Epidermal melanocyte (primary cell): Measurements from ENCODE around the gene RAB5IF.
"Not testable (repeated sequence)": the region's sequence is repeated elsewhere in the genome, so short reads cannot be mapped to it uniquely, and the experiment has no call there.

ENCODE experiments used
- DNase-seq: peaks from one replicate; pipeline ENCODE4 v3.0.0; 2011; ENCODE audit warnings: low spot score; ENCODE audit not compliant: insufficient read length

RAB5IF gene

GRCh38 chr20:36605399-36606157, at the start of gene RAB5IF:
Gene RAB5IF, plus strand, starts transcription at chr20:36605779. Its CDS starts 173 bp downstream, at chr20:36605952.
- peak; percentile 55 for DNase-seq

- DNase-seq = no peak
Observed at GRCh38 chr20:36562724-36563123, 42.9 kb upstream of the RAB5IF start.

GRCh38 chr20:36563374-36563773, 42.2 kb upstream of the RAB5IF start:
- DNase-seq = no peak

DNA sequence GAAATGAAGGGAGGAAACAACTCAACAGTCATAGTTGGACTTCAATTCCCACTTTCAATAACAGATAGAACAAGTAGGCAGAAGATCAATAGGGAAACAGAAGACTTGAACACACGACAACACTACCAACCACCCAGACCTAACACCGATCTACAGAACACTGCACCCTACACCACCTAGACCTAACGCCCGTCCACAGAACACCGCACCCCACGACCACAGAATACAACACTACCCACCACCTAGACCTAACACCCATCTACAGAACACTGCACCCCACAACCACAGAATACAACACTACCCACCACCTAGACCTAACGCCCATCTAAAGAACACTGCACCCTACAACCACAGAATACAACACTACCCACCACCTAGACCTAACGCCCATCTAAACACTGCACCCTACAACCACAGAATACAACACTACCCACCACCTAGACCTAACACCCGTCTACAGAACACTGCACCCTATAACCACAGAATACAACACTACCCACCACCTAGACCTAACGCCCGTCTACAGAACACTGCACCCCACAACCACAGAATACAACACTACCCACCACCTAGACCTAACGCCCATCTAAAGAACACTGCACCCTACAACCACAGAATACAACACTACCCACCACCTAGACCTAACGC, 41.4 kb upstream of the RAB5IF start:
- DNase-seq = not testable (repeated sequence)

- DNase-seq = not testable (repeated sequence)
Observed at GRCh38 chr20:36564726-36565121, 40.9 kb upstream of the RAB5IF start.

- no peak for DNase-seq
Observed at GRCh38 chr20:36565520-36565919, 40.1 kb upstream of the RAB5IF start.

DNA sequence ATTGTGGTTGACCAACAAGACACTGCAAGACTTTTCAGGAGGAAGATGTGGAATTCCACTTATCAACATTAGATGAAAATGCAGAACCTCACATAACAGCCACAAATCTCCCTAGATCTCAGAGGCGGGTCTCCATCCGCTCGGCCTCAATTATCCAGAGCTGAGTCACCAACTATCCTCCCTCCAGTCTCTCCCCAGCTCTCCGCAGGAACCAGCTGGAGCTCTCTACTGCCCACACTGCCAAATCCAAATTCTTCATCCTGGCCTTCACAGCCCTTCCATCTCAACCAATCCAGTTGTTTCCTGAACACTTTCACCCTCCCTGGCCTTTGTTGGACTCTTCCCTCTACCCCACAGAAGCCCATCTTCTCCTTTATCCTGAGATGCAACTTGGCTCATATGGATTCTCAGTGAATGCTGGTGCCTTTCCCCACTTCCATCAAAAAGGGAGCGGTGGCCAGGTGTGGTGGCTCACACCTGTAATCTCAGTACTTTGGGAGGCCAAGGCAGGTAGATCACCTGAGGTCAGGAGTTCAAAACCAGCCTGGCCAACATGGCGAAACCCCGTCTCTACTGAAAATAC, 35.6 kb upstream of the RAB5IF start:
- no peak for DNase-seq

- no peak for DNase-seq
Observed at GRCh38 chr20:36571564-36572504, 33.7 kb upstream of the RAB5IF start.

DNA sequence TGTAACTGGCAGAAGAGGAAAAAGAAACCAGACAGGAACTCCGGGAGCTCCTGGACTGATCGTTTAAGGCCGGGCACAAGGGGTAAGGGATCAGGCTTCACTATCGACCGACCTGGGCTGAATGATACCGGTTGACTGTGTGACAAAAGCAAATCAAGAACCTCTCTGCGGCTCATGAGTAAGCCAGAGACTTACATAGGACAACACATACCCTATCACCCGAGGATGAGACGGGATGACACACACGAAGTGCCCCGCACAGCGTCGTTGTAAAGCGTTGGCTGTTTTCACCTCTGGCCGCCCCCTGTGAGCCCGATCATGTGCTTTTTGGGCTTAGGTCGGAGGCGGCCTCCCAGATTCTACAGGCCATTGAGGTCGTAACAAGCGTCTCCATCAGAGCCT, 32.9 kb upstream of the RAB5IF start:
- peak; percentile 27 for DNase-seq

DNA sequence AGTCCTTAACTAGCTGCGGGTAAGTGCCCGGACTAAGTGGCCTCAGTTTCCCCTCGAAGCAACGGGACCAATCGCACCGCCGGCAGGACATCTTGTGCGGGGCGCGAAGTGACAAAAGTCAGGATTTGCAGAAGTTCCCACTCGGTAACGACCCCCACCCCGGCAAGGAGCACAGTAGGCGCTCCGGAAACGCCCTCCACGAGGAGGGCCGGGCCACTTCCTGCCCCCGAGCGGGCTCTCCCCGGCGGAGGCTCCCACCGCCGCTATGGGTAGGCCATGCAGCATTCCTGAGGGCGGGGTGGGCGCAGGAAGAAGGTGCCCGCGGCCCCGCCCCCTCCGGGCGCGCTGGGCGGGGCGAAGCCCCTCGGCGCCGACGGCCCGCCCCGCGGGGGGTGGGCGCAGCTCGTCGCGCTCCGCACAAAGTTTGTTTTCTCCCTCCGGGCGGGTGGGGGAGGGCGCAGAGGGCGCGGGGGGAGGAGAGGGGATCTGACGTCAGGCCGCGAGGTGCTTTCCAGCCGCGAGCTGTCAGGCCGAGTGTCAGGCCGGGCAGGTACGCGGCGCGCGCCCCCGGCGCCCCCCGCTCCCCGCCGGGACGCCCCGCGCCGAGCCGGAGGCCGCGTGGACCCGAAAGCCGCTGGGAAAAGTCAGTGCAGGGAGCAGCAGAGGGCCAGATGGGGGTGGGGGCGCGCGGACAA, 32.3 kb upstream of the RAB5IF start, which contains the start of gene TGIF2:
TGIF2 (plus strand) TSS at position 495 of the 695 bp plus-strand sequence. CDS start 5,178 bp downstream, outside the sequence.
- DNase-seq = peak; percentile 91

DNA sequence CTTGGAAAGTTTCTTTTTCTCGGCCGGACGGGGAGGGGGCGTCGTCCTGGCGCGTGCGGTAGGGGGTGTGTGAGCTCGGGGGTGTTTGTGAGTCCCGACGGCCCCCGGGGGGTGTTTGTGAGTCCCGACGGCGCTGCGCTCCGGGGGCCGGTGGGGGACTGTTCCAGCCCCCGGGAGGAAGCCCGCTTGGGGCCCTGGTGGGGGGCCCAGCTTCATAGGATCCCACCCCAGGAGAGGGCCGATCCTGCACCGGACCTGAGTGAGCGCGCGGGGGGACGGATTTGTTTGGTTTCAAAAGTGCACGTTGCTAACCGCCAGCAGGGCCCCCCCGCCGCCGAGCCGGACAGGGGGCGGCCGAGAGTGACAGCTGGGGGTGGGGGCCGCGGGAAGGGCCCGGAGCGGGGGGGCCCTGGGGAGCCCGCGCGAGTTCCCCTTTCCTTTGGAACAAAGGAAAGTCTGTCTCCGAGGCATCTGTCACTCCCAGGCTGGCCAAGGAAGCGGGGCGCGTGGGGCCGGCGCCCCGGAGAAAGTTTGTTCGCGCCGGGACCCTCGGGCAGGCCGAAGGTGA, 31.7 kb upstream of the RAB5IF start:
- DNase-seq = peak; percentile 49

GRCh38 chr20:36574366-36575135, 31.0 kb upstream of the RAB5IF start:
- peak; percentile 36 for DNase-seq

DNA sequence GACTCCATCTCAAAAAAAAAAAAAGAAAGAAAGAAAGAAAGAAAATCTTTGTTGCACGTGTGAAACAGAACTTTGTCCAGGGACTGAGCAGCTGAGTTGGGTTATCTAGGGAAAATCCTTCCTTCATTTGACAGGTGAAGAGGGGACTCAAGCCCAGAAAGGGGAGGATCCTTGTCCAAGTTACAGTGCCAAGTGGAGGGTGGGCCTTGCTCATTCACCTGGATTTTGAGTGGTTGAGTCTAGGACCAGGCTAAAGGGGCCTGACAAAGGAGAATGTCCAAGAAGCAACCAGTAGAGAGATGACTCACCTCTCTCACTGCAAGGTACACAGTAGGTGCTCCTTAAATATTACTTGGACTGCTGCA, 29.5 kb upstream of the RAB5IF start:
- DNase-seq = no peak

DNA sequence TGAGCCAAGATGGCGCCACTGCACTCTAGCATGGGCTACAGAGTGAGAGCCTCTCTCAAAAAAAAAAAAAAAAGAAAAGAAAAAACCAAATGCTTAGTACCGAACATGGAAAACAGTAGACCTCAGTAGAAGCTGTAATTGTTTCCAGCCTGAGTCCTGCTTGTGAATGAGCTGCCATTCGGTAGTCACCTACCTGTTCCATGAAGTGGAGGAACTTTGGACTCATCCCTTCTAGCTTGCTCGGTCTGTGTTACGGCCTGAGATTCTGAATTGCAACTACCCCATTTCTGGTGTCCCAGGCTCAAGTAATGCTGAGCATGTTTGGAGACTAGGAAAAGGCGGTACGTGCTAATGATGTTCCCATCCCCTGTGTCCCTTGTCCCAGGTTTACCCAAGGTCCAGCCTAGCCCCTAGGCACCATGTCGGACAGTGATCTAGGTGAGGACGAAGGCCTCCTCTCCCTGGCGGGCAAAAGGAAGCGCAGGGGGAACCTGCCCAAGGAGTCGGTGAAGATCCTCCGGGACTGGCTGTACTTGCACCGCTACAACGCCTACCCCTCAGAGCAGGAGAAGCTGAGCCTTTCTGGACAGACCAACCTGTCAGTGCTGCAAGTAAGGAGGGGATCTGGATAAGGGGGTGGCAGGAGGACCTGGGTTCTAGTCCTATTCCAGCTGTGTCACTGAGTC, 27.1 kb upstream of the RAB5IF start:
- no peak for DNase-seq

- no peak for DNase-seq
Observed at GRCh38 chr20:36579996-36580545, 25.5 kb upstream of the RAB5IF start.

DNA sequence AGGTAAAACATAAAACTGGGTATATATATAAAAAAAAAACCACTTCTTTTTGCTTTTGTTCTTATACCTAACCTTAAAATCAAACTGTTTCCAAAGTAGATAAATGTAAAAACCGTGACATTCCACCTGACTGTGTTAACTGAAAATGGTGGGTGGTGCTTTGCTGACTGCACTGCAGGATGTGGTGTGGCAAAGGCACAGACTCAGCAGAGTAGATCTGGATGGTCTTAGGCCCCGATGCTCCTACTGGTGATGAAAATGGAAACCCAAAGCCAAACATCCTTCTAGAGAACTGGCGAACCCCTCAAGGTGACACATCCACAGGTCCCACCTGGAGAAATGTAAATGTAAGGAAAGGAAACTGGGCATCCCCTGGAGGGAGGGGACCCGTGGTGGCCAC, 23.3 kb upstream of the RAB5IF start:
- DNase-seq = no peak

- no peak for DNase-seq
Observed at GRCh38 chr20:36582821-36583220, 22.8 kb upstream of the RAB5IF start.

GRCh38 chr20:36584018-36584481, 21.5 kb upstream of the RAB5IF start:
- no peak for DNase-seq
